GM12891 (cell line): Measurements from ENCODE around the gene MPDU1.

Experiments used
- POLR2A ChIP-seq: IDR thresholded peaks from 2 replicates; pipeline ENCODE4 v1.6.1; 2011; ENCODE audit warnings: low read depth, low read length, control low read depth
- POLR2AphosphoS5 ChIP-seq: IDR thresholded peaks from 2 replicates; pipeline ENCODE4 v1.6.1; 2011; ENCODE audit warnings: low read depth, low read length, control low read depth
- TAF1 ChIP-seq: IDR thresholded peaks from 2 replicates; pipeline ENCODE4 v1.6.1; 2011; ENCODE audit warnings: low read depth, low read length, control low read depth

- TF ChIP-seq POLR2A (no peak), TAF1 (no peak), POLR2AphosphoS5 (no peak)
Observed at GRCh38 chr17:7560172-7561027, 23.3 kb upstream of the MPDU1 start.
